Measurements from ENCODE around the gene TST.

- TF ChIP-seq CBX1 (IDR thresholded peaks at IDR 0.05; ENCODE audit: low read depth) (no peak), FOXP4 (CRISPR knock-in tag; IDR thresholded peaks at IDR 0.05; ENCODE audit: borderline replicate concordance) (no peak), MYC (IDR thresholded peaks at IDR 0.05; ENCODE audit: low read depth, low read length) (no peak), MYC (CRISPR knock-in tag; IDR thresholded peaks at IDR 0.05; ENCODE audit: borderline replicate concordance, low read depth) (no peak), CHD2 (IDR thresholded peaks at IDR 0.05; ENCODE audit: low read depth, low read length) (no peak)
Measured at GRCh38 chr22:37065180-37065579, 45.9 kb upstream of the TST start.

All from K562 (cell line).